Measurements from ENCODE around the gene TAS1R3. TPM values are rescaled to one million over a fixed set of nuclear protein-coding genes. Genes with fewer than 3 reads are reported as not detected.

The TAS1R3 gene
- total RNA-seq, 2 experiments from 2014 or later, result 0.13 to 0.14 TPM

DNA sequence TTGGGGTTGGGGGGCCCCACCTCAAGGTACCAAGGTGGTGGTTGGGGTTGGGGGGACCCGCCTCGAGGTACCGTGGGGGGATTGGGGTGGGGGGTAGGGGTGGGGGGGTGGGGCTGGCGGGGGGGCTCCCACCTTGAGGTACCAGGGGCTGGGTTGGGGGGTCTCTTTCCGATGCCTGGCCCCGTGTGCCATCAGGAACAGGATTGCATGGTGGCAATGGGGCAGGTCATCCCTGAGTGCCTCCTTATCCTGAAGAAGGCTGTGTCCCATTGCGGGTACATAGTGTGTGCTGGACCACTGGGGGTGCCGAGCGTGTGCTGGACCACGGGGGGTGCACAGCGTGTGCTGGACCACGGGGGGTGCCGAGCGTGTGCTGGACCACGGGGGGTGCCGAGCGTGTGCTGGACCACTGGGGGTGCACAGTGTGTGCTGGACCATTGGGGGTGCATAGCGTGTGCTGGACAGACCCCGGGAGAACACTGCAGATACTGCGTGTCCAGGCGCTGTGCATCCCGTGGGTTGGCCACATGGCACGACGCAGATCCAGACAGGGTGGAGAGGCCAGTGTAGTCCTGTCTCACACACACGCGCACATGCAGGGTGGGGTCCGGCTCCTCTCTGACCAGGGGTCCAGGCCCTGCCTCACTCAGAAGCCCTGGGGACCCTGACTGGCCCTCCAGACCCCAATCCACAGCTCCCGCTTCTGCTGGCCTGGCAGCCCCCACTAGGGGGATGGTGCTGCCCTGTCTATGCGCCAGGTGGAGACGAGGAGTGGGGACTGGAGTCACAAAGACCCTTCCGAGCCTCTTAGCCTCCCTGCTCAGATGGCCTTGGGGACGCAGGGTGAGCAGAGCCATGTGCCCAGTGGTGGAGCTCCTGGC is 46.6 kb upstream of the TAS1R3 start:
- Mint-ChIP-seq H3K27me3 (no peaks in the 10 kb centered on the region), H3K9me3 (no peaks in the 10 kb centered on the region), H3K4me1 (ENCODE audit: low read depth) (peaks cover 2% of the 10 kb centered on the region), H3K36me3 (ENCODE audit: low read depth) (no peaks in the 10 kb centered on the region), H3K4me3 (no peak overlapping the region), H3K27ac (no peak overlapping the region)
- TF ChIP-seq, protein P1, sequence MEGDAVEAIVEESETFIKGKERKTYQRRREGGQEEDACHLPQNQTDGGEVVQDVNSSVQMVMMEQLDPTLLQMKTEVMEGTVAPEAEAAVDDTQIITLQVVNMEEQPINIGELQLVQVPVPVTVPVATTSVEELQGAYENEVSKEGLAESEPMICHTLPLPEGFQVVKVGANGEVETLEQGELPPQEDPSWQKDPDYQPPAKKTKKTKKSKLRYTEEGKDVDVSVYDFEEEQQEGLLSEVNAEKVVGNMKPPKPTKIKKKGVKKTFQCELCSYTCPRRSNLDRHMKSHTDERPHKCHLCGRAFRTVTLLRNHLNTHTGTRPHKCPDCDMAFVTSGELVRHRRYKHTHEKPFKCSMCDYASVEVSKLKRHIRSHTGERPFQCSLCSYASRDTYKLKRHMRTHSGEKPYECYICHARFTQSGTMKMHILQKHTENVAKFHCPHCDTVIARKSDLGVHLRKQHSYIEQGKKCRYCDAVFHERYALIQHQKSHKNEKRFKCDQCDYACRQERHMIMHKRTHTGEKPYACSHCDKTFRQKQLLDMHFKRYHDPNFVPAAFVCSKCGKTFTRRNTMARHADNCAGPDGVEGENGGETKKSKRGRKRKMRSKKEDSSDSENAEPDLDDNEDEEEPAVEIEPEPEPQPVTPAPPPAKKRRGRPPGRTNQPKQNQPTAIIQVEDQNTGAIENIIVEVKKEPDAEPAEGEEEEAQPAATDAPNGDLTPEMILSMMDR (IDR thresholded peaks at IDR 0.05), result no peak
- intact Hi-C loops (cut with micrococcal nuclease), result no loop called here
- ChIA-PET CTCF (no interaction called here), POLR2A (interaction anchor here (1.3 kb wide), 1 partner anchor 9 kb away, joined by 3 read pairs; no protein-coding TSS in a partner anchor)
- no peak for DNase-seq
- ATAC-seq, result no peak

DNA sequence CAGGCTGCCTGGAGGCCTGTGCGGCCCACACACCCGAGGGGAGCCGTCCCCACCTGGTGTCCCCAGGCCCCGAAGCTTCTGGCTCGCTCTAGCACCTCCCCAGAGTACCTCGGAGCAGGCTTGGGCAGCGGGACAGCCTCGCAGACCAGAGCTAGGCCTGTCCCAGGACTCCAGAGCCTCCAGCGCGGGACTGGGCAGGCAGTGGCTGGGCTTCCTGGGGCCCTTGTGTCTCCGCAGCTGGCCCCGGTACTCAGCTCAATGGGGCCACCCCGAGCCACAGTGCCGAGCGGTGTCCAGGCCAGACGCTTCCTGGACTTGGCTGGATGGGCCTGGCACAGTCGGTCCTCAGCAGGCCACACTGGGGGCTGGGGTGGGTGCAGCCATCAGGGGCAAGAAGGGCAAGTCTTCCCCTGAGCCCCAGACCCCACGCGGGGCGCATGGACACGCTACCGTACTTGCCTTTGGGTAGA is 45.9 kb upstream of the TAS1R3 start:
- ATAC-seq, result no peak
- H3K4me1 Mint-ChIP-seq (ENCODE audit: low read depth), result peaks cover 2% of the 10 kb centered on the region
- POLR2A ChIA-PET, result interaction anchor here (1.3 kb wide), 1 partner anchor 10 kb away, joined by 3 read pairs; no protein-coding TSS in a partner anchor
- no peaks in the 10 kb centered on the region for H3K9me3 Mint-ChIP-seq
- no peak overlapping the region for H3K4me3 Mint-ChIP-seq
- H3K27ac Mint-ChIP-seq, result no peak overlapping the region
- intact Hi-C loops (cut with micrococcal nuclease), result no loop called here
- no peaks in the 10 kb centered on the region for H3K27me3 Mint-ChIP-seq
- no peak for DNase-seq
- CTCF ChIA-PET, result no interaction called here
- no peaks in the 10 kb centered on the region for H3K36me3 Mint-ChIP-seq (ENCODE audit: low read depth)
- TF ChIP-seq, protein P1 (IDR thresholded peaks at IDR 0.05), result no peak

DNA sequence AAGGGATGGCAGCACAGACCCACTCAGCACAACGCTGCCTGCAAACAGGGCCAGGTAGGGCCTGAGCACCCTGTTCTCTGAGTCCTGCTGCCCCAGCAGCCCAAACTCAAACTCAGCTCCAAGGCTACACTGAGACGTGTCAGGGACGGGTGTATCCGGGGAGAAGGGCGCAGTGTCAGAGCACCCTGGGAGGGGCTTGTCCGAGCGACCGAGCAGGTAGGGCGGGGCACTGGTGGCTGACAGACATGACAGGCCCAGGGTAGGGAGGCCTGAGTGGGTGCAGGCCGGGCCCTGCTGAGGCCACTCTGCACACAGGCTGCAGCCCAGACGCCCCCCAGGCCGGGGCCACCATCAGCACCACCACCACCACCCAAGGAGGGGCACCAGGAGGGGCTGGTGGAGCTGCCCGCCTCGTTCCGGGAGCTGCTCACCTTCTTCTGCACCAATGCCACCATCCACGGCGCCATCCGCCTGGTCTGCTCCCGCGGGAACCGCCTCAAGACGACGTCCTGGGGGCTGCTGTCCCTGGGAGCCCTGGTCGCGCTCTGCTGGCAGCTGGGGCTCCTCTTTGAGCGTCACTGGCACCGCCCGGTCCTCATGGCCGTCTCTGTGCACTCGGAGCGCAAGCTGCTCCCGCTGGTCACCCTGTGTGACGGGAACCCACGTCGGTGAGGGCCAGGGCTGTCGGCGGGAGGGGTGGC is 45.3 kb upstream of the TAS1R3 start:
- DNase-seq, result no peak
- Mint-ChIP-seq H3K27ac (no peak overlapping the region), H3K27me3 (no peaks in the 10 kb centered on the region), H3K36me3 (ENCODE audit: low read depth) (no peaks in the 10 kb centered on the region), H3K4me1 (ENCODE audit: low read depth) (peaks cover 2% of the 10 kb centered on the region), H3K9me3 (no peaks in the 10 kb centered on the region), H3K4me3 (no peak overlapping the region)
- ChIA-PET CTCF (interaction anchor here (0.9 to 1.2 kb wide), 2 partner anchors 15 to 163 kb away, joined by 4 to 5 read pairs; no protein-coding TSS in a partner anchor), POLR2A (interaction anchor here (1.3 kb wide), 2 partner anchors 10 to 11 kb away, joined by 3 read pairs; no protein-coding TSS in a partner anchor)
- intact Hi-C loops (cut with micrococcal nuclease), result no loop called here
- ATAC-seq, result no peak
- TF ChIP-seq, protein P1 (IDR thresholded peaks at IDR 0.05), result no peak

DNA sequence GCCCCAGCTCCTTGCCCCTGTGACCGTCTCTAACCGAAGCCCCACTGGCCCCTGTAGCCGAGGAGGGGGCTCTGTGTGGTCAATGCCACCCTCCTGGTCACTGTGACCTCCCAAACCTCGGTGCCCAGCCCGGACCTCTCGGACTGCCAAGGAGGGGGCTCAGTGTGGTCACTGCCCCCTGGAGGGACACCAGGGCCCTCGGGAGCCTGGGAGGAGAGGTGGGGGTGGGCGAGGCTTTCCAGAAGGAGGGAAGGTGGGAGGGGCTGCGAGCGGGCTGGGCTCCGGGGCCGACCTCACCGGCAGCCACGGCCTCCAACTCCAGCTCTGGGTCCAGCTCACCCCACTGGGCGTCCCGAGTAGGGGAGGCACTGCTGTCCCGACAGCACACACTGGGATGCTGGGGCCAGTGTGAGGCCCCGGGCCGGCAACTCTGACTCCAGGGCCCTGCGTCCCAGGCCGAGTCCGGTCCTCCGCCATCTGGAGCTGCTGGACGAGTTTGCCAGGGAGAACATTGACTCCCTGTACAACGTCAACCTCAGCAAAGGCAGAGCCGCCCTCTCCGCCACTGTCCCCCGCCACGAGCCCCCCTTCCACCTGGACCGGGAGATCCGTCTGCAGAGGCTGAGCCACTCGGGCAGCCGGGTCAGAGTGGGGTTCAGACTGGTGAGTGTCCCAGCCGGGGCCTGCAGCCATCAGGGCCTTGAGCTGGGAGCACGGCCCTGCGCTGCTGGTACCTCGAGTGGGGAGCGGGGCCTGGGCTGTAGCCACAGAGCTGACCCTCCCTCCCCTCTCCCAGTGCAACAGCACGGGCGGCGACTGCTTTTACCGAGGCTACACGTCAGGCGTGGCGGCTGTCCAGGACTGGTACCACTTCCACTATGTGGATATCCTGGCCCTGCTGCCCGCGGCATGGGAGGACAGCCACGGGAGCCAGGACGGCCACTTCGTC is 44.5 kb upstream of the TAS1R3 start:
- H3K9me3 Mint-ChIP-seq, result no peaks in the 10 kb centered on the region
- ChIA-PET CTCF (interaction anchor here (0.9 to 1.2 kb wide), 3 partner anchors 9 to 164 kb away, joined by 3 to 5 read pairs (median 4); no protein-coding TSS in a partner anchor), POLR2A (interaction anchor here (1.0 to 1.3 kb wide), 2 partner anchors 10 to 11 kb away, joined by 3 read pairs; no protein-coding TSS in a partner anchor)
- H3K36me3 Mint-ChIP-seq (ENCODE audit: low read depth), result no peaks in the 10 kb centered on the region
- ATAC-seq (no peak), DNase-seq (no peak)
- TF ChIP-seq, protein P1 (IDR thresholded peaks at IDR 0.05), result no peak
- no peak overlapping the region for H3K4me3 Mint-ChIP-seq
- intact Hi-C loops (cut with micrococcal nuclease), result no loop called here
- H3K4me1 Mint-ChIP-seq (ENCODE audit: low read depth), result peaks cover 2% of the 10 kb centered on the region
- H3K27me3 Mint-ChIP-seq, result no peaks in the 10 kb centered on the region
- no peak overlapping the region for H3K27ac Mint-ChIP-seq
